Thoracic aorta (tissue), 2 donors: ENCODE measurements around the gene HSF2BP. TPM values are rescaled to one million over a fixed set of nuclear protein-coding genes. Genes with fewer than 3 reads are reported as not detected.
A peak's percentile ranks its signal among the peaks of the same experiment; 100 is the strongest.

Source experiments
- ATAC-seq: fragments of 150-250 bp; one replicate; pipeline ENCODE4 v1.8.0; 2017; ENCODE audit warnings: low read depth; ENCODE audit not compliant: insufficient number of reproducible peaks, low FRiP score
- DNase-seq: peaks from one replicate; pipeline ENCODE4 v3.0.0-alpha.2; 2020; ENCODE audit warnings: low spot score
- H3K27ac ChIP-seq, 2 donors: fragments of 200-600 bp; sonication (generic); 1 replicate in 1 of 2; 2 replicates in 1 of 2; pipeline ENCODE4 v1.5.1; 2016; ENCODE audit warnings: mild to moderate bottlenecking in 2 of 2, moderate library complexity in 2 of 2
- H3K27me3 ChIP-seq: fragments of 200-600 bp; sonication (generic); replicated peaks from 2 replicates; pipeline ENCODE4 v1.6.0; 2016; ENCODE audit warnings: mild to moderate bottlenecking; ENCODE audit not compliant: insufficient read depth
- H3K36me3 ChIP-seq: fragments of 200-600 bp; sonication (generic); one replicate; pipeline ENCODE4 v1.5.1; 2016
- H3K4me1 ChIP-seq, 2 donors: fragments of 200-600 bp; sonication (generic); 1 replicate in 1 of 2; 2 replicates in 1 of 2; pipeline versions ENCODE4 v1.5.1 to v1.6.0; 2016; ENCODE audit warnings: low read depth in 2 of 2, mild to moderate bottlenecking in 1 of 2; ENCODE audit not compliant: control insufficient read depth in 1 of 2
- H3K4me3 ChIP-seq: fragments of 200-600 bp; sonication (generic); 2 replicates; pipeline ENCODE4 v1.5.1; 2016; ENCODE audit warnings: mild to moderate bottlenecking
- H3K9me3 ChIP-seq: fragments of 200-600 bp; sonication (generic); 2 replicates; pipeline ENCODE4 v1.5.1; 2016
- total RNA-seq, 2 donors: library from RNA; depleted of rRNA; stranded (reverse); fragments of >200 nt; gene quantifications; one replicate each; pipeline versions ENCODE4 v1.1.0 to v1.2.3, GENCODE V29; 2016
- TF ChIP-seq, protein P1 (sequence below): fragments of 200-600 bp; sonication (generic); IDR thresholded peaks from one replicate; pipeline ENCODE4 v1.5.1; 2019; ENCODE audit warnings: antibody characterized with exemption

Gene HSF2BP
- total RNA-seq, 2 donors from 2014 or later = 0.78 TPM; not detected in 1

GRCh38 chr21:43664358-43664757, 5.1 kb upstream of the HSF2BP start:
- Histone ChIP-seq H3K27ac (no peak overlapping the region), H3K4me1 (peaks cover 5 to 20% of the 10 kb centered on the region in 2 donors), H3K4me3 (no peak overlapping the region), H3K27me3 (no peaks in the 10 kb centered on the region), H3K36me3 (no peaks in the 10 kb centered on the region), H3K9me3 (no peaks in the 10 kb centered on the region)
- no peak for DNase-seq
- no peak for ATAC-seq
- TF ChIP-seq, protein P1, sequence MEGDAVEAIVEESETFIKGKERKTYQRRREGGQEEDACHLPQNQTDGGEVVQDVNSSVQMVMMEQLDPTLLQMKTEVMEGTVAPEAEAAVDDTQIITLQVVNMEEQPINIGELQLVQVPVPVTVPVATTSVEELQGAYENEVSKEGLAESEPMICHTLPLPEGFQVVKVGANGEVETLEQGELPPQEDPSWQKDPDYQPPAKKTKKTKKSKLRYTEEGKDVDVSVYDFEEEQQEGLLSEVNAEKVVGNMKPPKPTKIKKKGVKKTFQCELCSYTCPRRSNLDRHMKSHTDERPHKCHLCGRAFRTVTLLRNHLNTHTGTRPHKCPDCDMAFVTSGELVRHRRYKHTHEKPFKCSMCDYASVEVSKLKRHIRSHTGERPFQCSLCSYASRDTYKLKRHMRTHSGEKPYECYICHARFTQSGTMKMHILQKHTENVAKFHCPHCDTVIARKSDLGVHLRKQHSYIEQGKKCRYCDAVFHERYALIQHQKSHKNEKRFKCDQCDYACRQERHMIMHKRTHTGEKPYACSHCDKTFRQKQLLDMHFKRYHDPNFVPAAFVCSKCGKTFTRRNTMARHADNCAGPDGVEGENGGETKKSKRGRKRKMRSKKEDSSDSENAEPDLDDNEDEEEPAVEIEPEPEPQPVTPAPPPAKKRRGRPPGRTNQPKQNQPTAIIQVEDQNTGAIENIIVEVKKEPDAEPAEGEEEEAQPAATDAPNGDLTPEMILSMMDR = no peak

DNA sequence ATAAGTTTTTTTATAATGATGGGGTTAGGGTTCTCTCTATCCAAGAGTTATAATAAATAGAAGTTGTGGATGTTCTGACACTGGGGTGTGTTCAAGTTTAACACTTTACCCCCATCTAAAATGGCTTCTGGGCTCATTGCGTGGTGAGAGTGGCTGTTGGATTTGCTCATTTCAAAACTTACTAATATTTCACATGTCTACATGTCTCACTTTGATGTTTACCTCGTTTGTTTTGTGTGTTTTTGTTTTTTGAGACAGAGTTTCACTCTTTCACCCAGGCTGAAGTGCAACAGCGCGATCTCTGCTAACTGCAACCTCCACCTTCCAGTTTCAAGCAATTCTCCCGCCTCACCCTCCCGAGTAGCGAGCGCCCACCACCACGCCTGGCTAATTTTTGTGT, 3.7 kb upstream of the HSF2BP start:
- Histone ChIP-seq H3K27ac (no peak overlapping the region), H3K27me3 (no peaks in the 10 kb centered on the region), H3K9me3 (no peaks in the 10 kb centered on the region), H3K36me3 (no peaks in the 10 kb centered on the region), H3K4me3 (no peak overlapping the region), H3K4me1 (peaks cover 8 to 26% of the 10 kb centered on the region in 2 donors)
- TF ChIP-seq, protein P1 = no peak
- DNase-seq = no peak
- ATAC-seq = no peak

GRCh38 chr21:43662286-43662685, 3.0 kb upstream of the HSF2BP start:
- H3K4me3 ChIP-seq = no peak overlapping the region
- DNase-seq (no peak), ATAC-seq (no peak)
- peaks cover 8 to 26% of the 10 kb centered on the region in 2 donors for H3K4me1 ChIP-seq
- no peaks in the 10 kb centered on the region for H3K27me3 ChIP-seq
- no peak overlapping the region for H3K27ac ChIP-seq
- H3K9me3 ChIP-seq = no peaks in the 10 kb centered on the region
- TF ChIP-seq, protein P1 = no peak
- no peaks in the 10 kb centered on the region for H3K36me3 ChIP-seq

GRCh38 chr21:43658769-43659135, 536 bp downstream of the HSF2BP start:
- no peak for ATAC-seq
- Histone ChIP-seq H3K27ac (peak overlapping the region; percentile 64 to 72), H3K27me3 (no peaks in the 10 kb centered on the region), H3K4me3 (peak overlapping the region; percentile 73), H3K36me3 (no peaks in the 10 kb centered on the region), H3K4me1 (peaks cover 8 to 26% of the 10 kb centered on the region in 2 donors), H3K9me3 (no peaks in the 10 kb centered on the region)
- DNase-seq = no peak
- TF ChIP-seq, protein P1 = no peak

DNA sequence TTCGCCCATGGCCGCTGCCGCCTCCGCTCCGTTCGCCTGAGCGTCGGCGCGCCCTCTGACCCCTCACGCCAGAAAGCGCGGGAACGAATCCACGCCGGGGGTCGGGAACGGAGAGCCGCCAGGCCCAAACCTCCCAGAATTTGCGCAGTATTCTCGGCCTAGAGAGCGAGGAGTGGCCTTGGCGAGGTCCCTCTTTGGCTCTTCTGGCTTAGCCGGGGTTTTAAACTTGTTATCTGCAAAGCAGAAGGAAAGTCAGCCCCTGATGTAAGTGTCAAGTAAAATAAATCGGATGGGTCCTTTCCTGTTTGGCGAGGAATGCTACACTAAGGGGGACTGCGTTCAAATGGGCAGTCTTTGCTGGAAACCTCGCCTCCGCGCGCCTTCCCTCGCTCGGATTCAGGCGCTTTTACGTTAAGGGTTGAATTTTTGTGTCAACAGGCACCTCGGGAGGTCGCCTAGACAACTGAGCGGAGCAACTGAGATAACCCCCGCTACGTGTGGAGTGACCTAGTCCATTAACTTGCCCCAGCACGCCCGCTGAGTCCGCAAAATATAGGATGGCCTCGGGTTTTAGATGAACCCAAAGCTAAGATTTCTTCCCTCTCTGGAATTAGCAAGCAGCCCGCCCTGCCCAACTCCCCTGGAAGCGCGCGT, 1.1 kb downstream of the HSF2BP start:
- H3K4me3 ChIP-seq = no peak overlapping the region
- ATAC-seq (no peak), DNase-seq (no peak)
- TF ChIP-seq, protein P1 = no peak
- H3K4me1 ChIP-seq = peaks cover 8 to 26% of the 10 kb centered on the region in 2 donors
- no peaks in the 10 kb centered on the region for H3K9me3 ChIP-seq
- no peaks in the 10 kb centered on the region for H3K36me3 ChIP-seq
- H3K27me3 ChIP-seq = no peaks in the 10 kb centered on the region
- no peak overlapping the region for H3K27ac ChIP-seq
